TTC549 (cell line): ENCODE results near the gene TBC1D1.

Experiments
- FAIRE-seq: peaks from 2 replicates; lab custom pipeline; 2012; peaks lifted over from hg19 to GRCh38; lab: Jason Lieb, UNC

TBC1D1 gene

DNA sequence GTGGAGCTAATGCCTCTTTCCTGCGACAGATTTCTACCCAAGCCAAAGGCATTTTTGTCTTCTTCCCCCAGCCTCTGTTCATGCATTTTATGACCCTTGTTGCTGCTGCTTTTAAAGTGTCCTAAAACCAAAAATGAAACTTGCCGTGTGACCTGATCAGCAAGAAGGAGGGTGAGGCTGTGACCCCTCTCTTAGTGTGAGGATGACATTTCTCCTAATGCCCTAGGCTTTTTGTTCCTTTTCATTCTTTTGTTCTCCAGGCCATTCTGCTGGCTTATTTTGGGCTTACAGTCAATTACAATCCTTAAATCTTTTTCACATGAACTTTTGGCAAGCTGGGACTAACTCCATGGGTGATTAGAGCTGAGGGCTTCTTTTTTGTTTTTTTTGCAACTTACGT lies 103.7 kb downstream of the TBC1D1 start:
- no peak for FAIRE-seq

- FAIRE-seq: no peak
Measured at GRCh38 chr4:37995299-37995821, 104.5 kb downstream of the TBC1D1 start.

DNA sequence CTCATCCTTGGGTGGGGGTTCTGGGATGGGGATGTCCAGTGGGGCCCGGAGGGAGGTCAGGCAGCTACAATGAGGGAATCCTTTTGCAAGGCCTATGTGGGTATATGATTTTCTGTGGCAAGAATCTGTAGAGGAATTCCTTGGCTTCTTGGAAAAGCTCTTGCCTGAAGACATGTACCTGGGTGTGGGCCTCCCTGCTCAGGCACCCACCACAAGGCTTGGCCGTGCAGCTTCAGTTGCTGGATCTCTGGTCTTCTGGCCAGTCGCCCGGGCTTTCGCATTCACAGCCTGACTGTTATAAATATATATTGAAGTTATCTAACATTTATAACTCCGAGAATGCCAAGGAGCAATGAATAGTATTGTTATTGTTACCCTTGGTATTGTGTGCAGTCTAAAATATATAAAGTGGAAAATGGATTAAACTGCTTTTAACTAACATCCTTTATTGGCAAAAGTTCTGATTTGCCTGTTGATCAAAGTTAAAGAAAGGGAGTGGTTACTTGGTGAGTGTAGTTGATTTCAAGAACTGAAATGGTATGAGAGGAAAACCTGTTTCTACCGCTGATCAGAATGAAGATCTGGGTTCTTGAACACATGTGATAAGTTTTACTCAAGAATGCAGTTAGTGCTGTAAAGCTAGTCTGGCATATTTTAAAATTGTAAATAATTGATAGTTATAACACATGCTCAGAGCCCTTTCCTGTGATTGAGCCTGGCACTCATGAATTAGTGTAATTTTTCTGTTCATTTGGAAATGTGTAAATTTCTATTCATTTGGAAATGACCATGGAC lies 105.3 kb downstream of the TBC1D1 start:
- no peak for FAIRE-seq

GRCh38 chr4:37998226-37998625 lies 107.3 kb downstream of the TBC1D1 start:
- FAIRE-seq: no peak

GRCh38 chr4:37999000-37999716 lies 108.3 kb downstream of the TBC1D1 start:
- no peak for FAIRE-seq

DNA sequence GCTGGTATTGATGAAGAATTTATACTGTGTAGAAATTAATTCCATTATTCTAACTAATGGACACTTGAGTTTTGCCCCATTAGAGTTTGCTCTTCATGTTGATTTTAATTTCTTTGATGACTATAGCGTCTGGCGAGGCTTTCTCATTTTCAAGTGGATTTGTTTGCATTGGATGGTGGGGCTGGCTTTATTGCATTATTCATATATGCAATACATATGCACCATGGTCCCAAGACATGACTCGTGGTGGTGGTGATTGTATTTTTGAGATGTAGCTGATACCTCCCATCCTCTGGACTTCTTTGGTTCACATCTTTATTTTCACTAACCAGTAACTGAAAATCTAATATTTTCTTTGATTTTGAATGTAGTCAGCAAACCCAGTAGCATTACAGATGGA lies 109.1 kb downstream of the TBC1D1 start:
- FAIRE-seq: no peak

DNA sequence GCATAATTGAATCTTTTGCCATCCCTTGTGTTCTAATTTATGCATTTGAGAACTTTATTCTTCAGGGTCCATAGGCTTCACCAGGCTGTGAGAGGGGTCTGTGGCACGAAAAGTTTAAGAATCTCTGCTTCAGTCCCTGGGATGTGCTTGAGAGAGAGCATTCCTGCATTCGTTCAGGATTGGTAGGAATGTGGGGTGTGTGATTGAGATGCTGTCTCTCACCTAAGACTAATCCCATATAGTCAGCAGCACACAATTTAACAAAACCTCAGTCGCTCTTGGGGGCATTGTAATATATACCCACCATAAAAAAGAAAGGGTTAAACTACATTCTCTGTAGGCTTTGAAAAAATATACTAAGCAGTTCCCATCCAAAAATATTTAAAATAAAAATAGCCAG lies 111.0 kb downstream of the TBC1D1 start:
- FAIRE-seq: no peak

DNA sequence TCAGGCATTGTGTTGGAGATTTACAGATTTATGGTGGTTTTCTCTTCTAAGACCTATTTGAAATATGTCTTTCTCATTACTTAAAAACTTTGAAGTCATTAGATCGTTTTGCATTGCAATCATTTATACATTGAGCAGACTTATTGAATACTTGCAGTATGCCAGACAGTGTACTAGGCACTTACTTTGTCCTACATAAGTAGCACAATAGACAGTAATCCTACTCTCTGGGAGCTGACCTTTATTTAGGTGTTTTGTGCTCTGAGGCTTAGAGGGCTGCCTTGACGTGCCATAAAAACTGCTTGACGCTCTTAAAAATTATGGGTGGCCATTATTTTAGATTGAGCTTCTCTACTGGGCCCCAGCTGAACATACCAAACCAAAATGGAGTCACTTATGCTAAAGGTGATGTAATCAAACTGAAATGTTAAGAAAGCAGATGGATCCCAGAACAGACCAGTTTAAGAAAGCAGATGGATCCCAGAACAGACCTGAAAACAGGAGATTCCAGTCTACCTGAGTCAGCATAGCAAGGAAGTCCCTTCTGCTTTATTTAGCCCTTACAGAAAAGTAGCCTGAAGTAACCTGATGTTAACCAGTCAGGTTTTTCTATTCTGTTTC lies 111.7 kb downstream of the TBC1D1 start:
- no peak for FAIRE-seq

GRCh38 chr4:38003102-38003501 lies 112.2 kb downstream of the TBC1D1 start:
- FAIRE-seq: no peak

GRCh38 chr4:38003628-38004027 lies 112.7 kb downstream of the TBC1D1 start:
- FAIRE-seq: no peak

DNA sequence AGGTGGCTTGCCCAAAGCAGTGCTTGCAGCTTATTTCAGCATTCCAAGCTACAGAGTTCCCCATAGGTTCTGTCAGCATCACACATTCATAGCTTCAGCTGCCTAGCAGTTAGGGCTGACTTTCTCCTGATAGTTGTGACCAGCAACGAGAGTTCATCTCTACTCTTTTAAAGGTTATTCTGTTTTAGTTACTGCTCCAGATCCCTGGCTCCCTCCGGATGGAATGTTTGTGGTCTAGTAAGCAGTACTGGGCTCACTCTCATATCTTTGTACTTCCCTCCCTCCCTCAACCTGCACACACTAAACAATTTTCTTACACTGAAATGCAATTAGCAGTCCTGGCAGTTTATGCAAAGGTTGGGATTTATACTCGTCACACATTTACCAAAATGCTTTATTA lies 113.2 kb downstream of the TBC1D1 start:
- no peak for FAIRE-seq

GRCh38 chr4:38004887-38005286 lies 114.0 kb downstream of the TBC1D1 start:
- FAIRE-seq: no peak

DNA sequence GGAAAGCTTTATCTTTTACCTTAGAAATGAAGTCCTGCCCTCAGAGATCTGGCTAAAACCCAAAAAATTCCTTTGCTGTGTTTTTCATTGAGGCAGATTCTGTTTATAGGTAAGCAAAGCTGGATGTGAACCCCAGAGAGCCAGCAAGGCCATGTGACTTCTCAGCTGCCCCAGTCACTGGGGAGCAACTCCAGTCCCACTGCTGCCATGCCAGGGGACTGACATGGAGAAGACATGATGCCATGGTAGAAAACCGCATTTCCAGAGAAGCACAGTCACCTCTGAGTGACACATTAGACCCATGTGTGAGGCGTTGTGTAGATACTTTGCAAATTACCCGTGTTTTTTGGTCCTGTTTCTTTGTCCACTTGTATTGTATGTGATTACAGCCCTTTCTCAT lies 114.8 kb downstream of the TBC1D1 start:
- FAIRE-seq: no peak

DNA sequence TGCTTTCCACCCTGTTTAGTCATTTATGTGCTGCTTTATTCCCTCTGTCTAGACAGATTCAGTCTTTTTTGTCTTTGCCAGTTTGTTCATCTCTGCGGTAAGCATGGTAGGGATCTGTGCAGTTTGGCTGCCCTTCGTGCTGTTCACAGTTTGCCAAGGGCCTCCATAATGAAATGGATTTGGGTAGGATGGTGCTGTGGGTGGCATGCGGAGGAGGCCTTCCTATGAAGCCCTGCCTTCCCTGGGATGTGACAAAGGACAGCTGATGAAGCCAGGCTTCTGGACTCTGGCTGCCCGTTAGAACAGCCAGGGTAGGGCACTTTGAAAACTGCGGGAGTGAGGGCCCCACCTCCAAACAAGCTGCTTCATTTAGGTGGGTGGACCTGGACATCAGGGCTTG lies 116.8 kb downstream of the TBC1D1 start:
- no peak for FAIRE-seq

DNA sequence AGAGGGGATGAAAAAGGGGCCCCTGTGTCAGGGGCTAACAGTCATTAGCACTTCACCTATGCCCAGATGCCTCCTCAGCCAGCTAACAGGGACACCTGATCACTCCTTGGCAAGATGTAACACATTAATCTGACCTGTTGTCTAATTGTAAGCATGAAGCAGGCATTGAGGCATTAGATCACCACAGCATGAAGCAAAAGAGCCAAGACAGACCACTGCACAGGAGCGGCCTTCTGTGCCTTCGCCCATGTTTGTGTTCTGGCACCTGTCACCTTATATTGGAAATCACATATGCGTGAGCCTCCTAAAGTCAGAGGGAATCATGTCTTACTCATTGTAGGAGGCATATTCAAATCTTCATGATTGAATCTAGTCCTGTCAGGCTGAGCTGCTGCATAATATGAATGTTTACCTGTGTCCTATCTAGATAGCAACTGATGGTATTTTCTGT lies 117.7 kb downstream of the TBC1D1 start:
- no peak for FAIRE-seq

- FAIRE-seq: no peak
Measured at GRCh38 chr4:38009421-38009820, 118.5 kb downstream of the TBC1D1 start.

DNA sequence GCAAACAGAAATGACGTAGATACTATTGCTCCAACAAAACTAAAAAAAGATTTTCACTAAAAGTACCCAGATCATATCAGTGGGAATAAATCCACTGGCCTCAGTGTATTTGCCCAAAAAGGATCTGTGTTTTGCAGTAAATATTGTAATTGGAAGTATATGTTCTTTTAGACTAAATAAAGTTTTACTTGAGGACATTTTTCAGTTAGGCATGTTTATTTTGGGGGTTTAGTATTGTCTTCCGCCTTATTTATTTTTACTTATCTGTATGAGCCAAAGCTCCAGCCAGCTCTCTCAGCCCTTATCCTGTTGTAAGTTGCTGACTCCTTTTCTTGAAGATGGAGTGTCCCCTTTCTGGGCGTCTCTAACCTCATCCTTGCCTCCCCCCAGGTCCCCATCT lies 119.1 kb downstream of the TBC1D1 start:
- FAIRE-seq: no peak

- FAIRE-seq: no peak
Measured at GRCh38 chr4:38011511-38012162, 120.8 kb downstream of the TBC1D1 start.

DNA sequence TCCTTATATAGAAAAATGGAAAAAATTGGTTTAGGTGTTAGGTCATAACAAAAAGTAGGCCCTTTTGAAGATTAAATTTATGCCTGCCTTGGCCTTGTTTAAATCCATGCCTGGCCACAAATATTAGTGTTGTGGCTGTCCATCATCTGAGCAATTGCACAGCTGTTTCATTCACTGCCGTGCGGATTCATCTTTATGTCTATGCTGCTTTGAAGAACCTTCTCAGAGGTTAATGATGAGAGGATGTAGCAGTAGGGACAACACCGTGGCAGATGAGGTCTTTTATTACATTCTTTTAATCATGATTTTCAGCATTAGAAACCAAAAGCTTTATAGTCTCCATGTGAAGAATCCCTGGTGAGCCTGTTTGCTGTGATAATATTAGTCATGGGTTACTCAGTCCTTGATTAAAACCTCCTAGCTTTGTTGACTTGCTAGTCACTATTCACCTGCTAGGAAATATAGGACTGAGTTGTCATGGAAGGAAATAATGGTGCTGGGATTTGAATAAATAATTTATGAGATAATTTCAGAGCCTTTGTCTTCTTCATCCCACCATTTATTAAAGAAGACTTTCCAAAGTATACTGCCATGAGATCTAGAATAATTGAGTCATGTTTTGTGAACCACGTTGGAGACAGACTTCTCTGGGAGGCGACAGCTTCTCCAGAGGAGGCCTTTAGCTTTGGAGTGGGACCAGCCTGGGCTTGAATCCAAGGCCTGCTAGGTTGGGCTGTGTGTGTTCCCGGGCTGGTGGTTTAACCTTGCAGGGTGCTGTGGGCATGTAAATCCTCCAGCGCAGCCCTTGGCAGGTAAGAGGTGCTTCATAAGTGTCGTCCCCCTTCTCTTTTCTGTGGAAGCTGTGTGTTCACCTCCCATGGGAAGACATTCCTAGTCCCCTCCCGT lies 122.8 kb downstream of the TBC1D1 start:
- no peak for FAIRE-seq

DNA sequence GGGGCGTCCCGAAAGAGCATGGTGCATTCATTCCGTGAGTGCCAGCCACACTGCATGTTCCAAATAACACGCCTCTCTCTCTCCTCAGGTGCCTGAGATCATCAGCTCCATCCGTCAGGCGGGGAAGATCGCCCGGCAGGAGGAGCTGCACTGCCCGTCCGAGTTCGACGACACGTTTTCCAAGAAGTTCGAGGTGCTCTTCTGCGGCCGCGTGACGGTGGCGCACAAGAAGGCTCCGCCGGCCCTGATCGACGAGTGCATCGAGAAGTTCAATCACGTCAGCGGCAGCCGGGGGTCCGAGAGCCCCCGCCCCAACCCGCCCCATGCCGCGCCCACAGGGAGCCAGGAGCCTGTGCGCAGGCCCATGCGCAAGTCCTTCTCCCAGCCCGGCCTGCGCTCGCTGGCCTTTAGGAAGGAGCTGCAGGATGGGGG lies 123.6 kb downstream of the TBC1D1 start:
- no peak for FAIRE-seq

DNA sequence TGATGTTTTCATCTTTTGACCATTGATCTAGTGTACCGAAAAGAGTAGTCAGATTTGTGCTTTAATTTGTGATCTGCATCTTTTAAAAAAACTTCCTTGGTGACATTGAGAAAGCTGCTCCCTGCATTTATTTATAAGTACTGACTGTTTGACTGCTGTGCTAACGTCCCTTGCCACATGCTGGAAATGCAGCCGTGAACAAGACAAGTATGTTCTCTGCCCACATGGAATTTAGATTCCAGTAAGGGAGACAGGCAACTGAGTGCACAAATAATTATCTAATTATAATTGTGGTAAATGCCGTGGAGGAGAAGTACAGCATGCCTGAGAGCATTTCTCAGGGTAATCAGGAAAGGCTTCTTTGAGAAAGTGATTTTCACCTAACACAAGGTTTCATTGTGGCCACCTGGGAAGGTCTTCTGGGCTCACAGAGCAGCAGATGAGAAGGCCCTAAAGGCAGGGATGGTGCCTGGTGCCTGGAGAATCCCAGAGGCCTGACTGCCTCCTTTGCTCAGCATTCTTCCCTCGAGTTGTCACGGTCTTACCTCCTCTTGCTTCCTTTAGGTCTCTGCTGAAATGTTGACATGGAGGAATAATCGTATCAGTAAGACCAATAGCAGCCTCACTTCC lies 125.1 kb downstream of the TBC1D1 start:
- FAIRE-seq: no peak
